Fibroblast of skin of abdomen (primary cell): ENCODE data around the gene LAMTOR2.

Source experiments
- DNase-seq: peaks from one replicate; pipeline ENCODE4 v3.0.0-alpha.2; 2013

LAMTOR2 gene

GRCh38 chr1:156076609-156077429 is 22.2 kb downstream of the LAMTOR2 start:
- DNase-seq, result no peak

DNA sequence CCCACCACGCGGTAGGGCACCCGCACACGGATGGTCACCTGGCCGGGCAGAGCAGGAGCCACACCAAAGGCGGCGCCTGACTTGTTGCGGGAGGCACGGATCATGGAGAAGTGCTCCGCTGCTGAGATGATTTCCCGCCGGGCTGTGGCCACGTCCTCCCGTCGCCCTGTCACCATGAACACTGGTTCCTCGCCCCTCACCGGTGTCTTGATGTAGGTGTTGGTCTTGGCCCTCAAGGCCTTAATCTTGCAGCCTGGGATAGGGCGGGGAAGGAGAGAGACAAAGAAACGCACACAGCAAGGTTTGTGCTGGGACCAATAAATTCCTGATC is 22.8 kb downstream of the LAMTOR2 start:
- DNase-seq, result no peak

DNA sequence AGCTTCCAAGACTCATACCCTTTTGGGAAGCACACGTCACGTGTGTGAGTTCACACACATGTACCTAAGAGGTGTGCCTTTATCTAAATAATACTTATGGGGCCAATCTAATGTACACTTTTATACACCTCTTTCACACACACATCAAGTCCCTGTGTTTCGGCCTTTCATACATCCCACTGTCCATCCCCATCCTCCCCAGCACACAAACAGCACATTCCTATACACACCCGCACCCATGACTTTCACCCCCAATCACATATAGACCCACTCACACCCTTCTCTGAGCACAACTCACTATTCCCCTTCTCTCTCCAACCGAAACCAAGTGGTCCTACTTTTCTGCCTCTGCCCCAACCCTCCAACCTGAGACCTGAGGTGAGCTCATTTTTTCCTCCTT is 24.1 kb downstream of the LAMTOR2 start:
- DNase-seq, result no peak

DNA sequence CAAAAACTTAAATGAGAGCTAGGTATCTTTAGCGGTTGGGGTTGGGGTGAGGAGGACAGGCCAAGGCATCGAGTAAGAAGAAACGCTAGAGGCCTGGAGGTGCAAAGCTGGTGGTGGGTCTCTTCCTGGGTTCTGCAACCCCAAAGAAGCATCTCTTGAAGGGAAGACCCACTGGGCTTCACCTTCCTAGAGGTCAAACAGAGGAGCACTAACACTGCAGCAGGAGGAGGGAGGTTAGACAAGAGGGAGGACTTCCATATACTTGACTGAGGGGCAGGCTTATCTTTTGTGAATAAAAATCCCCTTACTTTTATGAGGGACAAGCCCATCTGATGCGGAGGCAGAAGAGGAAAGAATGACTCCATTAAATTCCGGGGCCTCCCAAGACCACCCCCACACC is 25.2 kb downstream of the LAMTOR2 start:
- DNase-seq, result no peak

DNA sequence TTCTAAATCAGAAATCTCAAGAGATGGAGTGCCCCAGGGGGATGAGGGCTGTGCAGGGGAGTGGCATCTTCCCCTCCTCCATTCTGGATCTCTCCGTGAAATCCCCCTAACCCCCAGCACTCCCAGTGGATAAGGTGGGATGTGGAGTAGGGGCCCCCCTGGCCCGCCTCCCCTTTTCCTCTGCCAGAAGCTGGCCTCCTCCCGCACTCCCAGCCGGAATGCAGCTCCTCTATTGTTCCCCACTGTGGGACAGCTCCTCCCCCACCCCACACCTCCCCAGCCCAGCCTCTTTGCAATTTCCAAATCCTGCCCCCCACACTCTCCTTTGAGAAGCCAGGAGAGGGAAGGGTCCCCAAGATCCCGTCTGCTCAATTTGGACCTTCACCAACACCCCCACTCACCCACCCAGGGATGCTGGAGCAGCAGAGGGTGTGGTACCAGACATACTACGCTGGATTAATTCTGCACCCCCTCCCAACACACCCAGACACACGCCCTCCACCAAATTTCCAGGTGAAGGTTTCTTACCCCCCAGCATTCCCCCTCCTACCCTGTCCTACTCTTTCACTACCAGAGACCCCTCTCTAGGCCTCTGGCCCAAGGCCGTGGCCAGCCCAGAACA is 25.8 kb downstream of the LAMTOR2 start:
- DNase-seq, result no peak

DNA sequence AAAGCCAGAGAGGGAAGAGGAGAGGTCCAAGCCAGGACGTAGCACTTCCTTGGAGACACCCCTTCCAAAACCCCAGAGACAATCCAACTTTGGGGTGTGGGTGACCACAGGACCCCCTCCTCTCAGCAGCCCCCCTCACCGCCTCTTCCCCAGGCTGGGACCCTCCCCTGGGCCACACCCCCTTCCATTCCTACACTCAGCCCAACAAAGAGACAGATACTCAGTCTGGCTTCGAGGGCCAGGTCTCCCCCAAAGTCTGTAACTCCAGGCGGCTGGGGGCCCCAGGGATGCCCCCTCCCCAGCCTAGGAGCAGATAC is 26.2 kb downstream of the LAMTOR2 start:
- no peak for DNase-seq

- no peak for DNase-seq
These were observed 26.8 kb downstream of the LAMTOR2 start for GRCh38 chr1:156081180-156081916.

- DNase-seq, result no peak
These were observed 27.3 kb downstream of the LAMTOR2 start for GRCh38 chr1:156081917-156082308.

- DNase-seq, result peak; percentile 81
These were observed 27.9 kb downstream of the LAMTOR2 start, which contains the start of gene MEX3A for GRCh38 chr1:156082309-156083091. MEX3A (minus strand) TSS chr1:156082465; CDS start chr1:156081998, 467 bp downstream.

GRCh38 chr1:156083800-156084790 is 29.5 kb downstream of the LAMTOR2 start:
- DNase-seq, result no peak

GRCh38 chr1:156086256-156086662 is 31.7 kb downstream of the LAMTOR2 start:
- no peak for DNase-seq

DNA sequence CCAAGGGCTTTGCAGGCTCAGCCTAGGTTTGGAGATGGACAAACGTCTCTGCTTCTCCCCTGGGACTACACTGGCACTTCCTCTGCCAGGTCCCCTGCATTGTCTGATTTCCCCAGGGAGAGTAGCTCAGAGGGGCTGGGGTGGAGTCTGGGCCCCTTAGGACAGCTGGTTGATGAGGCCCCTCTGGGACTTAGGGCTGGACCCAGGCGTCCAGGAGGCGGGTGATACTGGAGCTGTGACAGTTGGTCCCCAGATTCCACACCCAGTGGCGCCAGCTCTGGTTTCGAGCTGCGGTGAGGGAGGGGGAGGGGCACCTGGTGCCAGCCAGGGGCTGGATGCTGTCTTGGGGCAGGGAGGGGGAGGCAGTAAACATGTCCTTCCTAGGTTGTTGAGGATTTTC is 35.1 kb downstream of the LAMTOR2 start:
- DNase-seq, result no peak

DNA sequence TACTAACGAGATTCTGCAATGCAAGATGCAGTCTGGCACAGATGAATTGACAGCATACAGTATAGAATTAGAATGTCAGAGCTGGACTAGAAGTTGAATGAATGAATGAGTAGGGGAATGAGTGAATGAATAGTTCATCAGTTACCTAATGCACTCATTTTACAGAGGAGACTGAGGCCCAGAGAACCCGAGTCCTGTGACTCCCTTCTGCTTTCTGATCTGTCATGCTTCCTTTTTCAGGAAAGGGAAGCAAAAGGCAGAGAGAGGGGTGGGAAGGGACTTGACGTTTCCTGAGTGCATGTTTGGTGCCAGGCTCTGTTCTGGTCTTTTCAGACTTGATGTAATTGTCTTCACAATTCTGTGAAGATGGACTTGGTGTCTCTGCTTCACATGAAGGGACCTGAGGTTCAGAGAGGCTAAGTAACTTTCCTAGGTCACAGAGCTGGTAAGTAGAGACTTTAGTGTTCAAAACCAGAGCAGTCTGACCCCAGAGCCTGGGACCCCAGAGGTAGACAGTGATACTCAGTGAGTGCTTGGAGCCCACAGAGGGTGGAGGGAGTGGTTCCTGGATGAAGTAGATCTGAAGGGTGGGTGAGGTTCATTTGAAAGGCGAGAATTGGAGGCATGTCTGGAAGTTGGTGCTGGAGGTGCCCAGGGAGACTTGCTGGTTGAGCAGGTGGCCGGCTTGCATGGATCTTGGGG is 35.7 kb downstream of the LAMTOR2 start:
- DNase-seq, result no peak

GRCh38 chr1:156090840-156091188 is 36.2 kb downstream of the LAMTOR2 start:
- peak; percentile 70 for DNase-seq

DNA sequence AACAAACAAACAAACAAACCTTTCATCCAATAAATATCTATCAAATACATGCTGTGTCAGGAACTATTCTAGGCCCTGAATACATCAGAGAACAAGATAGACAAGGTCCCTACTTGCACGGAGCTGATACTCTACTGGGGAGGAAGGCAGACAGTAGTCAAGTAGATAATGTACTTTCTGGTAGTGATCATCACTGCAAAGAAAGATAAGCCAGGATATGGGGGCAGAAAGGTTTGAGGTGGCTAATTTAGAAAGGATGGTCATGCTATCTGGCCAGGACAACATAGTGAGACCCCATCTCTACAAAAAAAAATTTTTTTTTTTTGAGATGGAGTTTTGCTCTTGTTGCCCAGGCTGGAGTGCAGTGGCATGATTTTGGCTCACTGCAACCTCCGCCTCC is 37.0 kb downstream of the LAMTOR2 start:
- no peak for DNase-seq

DNA sequence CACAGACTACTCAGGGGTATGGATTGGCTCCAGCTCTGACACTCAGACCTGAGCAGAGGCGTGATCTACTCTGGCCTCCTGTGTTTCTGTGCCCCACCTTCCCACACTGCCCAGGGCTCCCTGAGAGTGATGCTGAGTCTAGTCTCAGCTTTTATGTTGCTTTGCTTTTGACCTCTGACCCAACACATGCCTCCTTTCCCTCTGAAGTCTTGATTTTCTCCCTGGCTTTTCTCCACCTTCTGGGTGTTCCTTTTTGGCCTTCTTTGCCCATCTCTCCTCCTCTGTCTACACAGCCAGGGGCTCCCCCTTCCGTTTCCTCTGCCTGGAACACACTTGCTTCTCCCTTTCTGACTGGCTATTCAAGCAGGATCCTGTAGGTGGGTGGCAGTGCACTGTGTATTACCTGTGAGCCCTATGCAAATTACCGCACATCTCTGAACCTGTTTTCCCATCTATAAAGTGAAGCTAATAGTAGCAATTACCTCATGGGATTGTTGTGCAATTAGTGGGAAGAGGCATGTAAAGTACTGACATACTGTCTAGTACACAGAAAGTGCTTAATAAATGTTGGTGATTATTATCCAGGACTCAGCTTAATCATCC is 41.4 kb downstream of the LAMTOR2 start:
- DNase-seq, result no peak

GRCh38 chr1:156096640-156097391 is 42.2 kb downstream of the LAMTOR2 start:
- peak; percentile 82 for DNase-seq

DNA sequence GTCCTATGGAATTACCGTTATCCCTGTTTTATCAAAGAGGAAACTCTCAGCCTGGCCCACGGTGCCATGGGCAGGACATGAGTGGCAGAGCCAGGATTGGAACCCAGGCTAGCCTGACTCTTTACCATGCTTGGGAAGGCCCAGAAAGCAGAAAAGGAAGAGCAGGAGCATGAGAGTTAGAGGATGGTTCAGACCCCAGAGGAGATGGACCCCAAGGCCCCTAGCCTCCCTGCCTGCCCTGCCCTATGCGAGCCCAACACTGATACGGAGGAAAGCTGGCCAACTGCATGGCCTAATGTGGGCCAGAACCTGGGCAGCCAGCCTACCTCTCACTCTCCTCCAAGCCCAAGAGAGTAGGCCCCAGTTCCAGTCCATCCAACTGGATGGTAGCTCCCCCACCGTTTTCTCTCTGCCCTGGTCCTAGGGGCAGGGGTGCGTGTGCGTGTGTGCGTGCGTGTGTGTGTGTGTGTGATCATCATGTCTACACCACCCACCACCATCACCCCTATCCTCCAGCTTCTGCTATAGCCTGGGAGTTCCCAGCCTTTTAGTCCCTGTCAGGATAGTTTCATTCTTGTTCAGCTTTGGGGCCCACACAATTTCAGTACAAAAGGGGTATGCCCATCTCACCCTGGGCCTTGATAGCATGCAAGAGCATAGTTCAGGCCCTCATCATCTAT is 43.1 kb downstream of the LAMTOR2 start:
- no peak for DNase-seq

DNA sequence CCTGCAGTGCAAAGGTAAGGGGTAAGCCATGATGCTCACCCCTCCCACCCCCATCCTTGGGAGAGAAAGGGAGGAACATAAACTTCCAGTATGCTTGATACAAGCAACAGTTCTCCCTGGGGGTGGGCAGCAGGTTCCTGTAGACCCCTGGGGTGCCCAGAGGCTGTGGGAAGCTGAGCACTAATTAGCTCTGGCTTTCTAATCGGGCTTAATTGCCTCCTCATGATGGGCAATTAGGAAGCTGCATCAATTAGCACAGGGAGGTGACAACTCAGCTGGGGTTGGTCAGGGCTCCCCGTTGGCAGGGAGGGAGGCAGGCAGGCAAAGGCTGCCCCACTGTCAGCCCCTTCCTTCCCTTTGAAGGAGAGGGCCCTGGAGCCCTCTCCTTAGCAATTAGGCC is 44.2 kb downstream of the LAMTOR2 start:
- DNase-seq, result no peak
